Measurements from ENCODE around the gene THAP9.
"Not testable (repeated sequence)": the region's sequence is repeated elsewhere in the genome, so short reads cannot be mapped to it uniquely, and the experiment has no call there.

Gene THAP9

DNA sequence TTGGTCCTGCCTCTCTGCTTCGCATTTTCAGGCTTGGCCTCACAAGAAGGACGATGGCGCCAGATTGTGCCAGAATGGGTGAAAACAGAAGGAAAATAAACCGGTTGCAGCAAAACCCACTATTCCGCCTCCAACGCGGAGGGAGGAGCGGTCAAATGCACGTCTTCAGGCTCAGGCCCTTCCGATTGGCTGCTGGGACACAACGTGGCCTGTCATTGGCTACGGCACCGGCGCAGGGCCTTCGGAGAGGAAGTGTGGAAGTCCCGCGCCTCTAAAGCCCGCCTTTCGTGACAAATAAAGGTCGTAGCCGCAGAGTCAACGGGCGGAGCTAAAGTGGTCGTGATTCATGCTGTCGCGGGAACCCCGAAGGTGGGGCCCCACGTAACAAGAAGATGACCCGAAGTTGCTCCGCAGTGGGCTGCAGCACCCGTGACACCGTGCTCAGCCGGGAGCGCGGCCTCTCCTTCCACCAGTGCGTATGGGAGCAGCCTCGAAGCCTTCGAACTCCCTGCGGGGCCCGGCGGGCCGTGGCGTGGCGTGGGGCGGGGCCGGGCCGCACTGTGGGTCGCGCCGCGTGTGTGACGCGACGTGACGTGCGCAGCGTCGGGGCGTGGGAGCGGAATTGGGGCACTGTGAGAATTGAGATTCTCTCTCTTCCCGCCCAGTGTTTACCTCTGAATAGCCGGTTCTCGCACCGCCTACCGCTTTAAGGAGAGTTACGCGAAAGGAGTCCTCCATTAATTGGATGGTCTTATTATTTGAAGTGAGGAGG is at the start of gene THAP9:
Gene THAP9 (plus strand): TSS at position 325 of the 772 bp plus-strand sequence. CDS start 68 bp downstream, at position 393.
- FAIRE-seq: peak; percentile 98

DNA sequence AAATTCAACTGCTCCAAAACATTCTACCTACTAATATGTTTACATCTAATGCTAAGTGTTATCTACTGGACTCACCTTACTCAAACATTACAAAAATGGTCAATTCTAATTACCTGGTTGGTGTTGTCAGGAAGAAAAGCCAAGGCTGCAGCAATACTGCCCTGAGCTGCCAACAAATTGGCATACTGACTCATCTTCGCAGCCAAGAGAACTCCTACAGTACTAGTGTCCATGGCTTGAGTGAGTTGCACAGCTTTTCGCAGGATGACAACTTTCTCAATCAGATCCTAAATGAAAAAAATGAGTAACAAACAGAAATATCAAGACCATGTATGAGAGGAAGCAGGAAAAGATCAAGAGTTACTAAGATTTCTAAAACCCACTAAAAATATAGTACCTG is 49.2 kb upstream of the THAP9 start:
- FAIRE-seq: no peak

DNA sequence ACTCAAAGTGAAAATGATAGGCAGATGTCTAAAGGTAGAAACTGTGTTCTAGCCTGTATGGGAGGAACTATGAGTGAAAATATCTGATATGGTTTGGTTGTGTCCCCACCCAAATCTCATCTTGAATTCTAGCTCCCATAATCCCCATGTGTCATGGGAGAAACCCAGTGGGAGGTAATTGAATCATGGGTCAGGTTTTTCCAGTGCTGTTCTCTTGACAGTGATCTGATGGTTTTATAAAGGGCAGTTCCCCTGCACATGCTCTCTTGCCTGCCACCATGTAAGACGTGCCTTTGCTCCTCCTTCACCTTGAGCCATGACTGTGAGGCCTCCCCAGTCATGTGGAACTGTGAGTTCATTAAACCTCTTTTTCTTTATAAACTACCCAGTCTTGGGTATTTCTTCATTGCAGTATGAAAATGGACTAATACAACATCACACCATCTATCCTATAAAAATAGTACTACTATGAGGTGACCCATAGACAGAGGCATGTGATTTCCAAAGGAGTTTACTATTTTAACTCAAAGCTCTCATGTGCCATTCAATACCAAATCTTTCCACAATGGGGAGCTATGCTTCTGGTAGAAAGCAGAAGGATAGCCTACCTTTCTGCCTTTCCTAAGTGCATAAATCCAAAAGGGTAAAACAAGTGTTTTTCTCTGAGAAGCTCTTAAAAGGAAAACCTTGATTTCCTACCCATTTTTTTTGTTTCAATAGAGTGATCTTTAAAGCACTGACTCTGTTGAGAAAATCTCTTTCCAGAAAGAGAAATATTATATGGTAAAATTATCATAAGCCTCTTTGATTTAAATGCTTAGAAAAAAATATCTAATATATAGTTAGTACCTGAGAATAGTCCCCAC is 48.4 kb upstream of the THAP9 start:
- FAIRE-seq: peak; percentile 77

- no peak for FAIRE-seq
These were observed 47.7 kb upstream of the THAP9 start for GRCh38 chr4:82852751-82853285.

GRCh38 chr4:82860487-82860886 is 40.0 kb upstream of the THAP9 start:
- not testable (repeated sequence) for FAIRE-seq

DNA sequence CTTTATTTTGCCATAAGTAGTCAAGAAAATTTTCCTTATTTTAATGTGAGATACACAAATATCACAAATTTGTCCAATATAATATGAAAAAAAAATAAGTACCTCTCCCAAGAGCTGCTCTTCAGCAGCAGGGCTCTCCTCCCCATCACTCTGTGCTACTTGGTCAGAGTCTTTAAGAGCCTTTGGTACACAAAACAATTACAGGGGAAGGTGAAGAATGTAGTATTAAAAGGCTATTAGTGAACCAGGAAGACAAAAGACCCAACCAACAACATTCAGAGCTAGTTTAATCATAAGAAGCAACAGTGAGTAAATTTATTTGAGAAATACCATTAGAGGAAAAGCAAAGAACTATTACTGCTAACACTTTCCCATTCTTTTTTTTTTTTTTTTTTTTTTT is 39.0 kb upstream of the THAP9 start:
- FAIRE-seq: no peak

GRCh38 chr4:82864336-82864979 is 36.1 kb upstream of the THAP9 start:
- FAIRE-seq: no peak

GRCh38 chr4:82865592-82865991 is 34.9 kb upstream of the THAP9 start:
- FAIRE-seq: no peak

DNA sequence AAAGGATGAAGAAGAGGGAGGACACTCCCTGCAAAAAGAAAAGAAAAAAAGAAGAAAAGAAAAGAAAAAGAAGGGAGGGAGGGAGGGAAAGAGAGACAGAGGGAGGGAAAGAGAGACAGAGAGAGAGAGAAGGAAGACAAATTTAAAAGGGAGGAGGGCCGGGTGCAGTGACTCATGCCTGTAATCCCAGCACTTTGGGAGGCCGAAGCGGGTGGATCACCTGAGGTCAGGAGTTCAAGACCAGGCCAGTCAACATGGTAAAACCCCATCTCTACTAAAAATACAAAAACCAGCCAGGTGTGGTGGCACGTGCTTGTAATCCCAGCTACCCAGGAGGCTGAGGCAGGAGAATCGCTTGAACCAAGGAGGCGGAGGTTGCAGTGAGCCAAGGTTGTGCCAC is 34.5 kb upstream of the THAP9 start:
- FAIRE-seq: not testable (repeated sequence)

DNA sequence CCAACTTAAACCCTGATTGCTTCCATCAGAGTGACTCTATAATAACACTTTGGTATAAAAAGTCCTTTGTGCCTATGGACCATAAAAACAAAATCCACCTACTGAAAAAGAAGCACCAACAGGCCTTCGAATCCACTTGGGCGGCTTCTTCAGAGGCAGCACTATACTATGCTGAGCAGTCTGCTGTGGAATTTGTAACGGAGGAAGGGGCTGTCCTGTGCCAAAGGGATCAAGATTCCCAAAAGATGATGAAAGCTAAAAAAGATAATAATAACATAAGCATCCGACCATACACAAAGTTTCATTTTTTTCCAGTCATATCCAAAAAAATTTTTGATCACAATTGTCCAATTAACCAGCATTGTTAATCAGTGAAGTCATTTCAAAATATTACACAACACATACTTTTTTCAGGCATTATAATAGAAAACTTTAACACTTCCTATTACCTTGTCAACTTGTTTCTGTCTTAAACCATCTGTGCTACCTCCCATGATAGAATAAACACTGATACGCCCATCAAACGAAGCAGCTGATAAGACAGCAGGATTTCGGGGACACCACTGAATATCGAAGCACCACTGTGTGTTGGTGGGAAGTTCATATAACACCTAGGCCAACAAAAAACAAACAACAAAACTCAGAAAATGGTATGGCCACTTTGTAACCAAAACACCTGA is 33.7 kb upstream of the THAP9 start:
- no peak for FAIRE-seq

DNA sequence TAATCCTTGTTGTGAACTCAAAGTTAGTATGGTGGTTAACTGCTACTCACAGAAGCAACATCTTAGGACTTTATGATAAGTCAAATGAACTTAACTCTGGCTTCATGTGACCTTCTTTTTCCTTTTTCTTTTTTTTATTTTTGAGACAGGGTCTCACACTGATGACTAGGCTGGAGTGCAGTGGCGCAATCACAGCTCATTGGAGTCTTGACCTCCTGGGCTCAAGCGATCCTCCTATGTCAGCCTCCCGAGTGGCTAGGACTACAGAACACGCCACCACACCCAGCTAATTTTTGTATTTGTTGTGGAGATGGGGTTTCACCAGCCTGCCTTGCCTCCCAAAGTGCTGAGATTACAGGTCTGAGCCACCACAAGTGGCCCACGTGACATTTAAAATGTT is 32.0 kb upstream of the THAP9 start:
- no peak for FAIRE-seq

DNA sequence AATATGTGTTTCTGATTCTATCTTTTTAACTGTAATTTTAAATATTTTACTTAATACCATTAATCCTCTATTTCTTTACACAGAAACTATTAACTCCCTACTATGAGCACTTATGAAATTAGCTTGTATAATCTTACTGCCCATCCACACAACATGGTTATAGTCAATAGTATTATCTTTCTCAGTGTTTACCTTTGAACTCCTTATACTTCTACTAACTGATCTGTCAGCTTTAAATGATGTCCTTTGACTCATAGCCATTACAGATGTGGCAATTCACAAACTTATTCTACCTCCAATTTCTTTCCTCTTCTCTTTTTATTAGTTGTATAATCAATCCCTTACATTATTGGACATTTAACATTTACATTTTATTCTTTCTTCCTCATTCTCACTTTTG is 15.1 kb upstream of the THAP9 start:
- FAIRE-seq: no peak

DNA sequence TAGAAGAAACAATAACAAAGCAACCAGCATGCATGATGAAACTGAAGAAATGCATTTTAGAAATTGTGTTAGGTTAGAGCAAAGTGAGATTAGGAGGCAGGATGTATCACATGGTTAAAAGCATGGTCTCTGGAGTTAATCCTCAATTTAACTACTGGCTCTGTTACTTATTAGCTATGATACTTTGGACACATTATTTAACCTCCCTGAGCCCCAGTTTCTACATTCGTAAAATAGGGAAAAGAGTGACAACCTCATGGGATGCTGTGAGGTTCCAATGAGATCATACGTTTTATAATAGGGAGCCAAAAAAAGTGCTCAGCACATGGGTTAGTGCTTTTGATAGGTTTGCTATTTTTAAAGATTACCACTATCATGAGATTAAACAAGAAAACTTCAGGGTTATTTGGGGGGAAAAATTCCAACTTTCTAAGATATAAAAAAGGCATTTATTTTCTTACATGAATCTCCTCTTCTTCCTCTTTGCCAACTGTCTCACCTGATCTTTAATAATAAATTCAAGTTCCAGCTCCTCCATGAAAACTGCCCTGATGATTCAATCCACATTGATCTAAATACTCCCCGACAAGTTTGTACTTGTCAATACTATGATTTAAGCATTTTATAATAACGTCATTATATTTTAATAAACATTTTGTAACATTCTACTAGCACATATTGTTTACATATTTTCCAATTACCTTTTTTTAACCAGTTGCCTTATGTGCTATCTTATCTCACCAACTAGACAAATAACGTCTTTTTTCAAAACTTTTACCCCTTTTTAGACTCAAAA is 14.2 kb upstream of the THAP9 start:
- no peak for FAIRE-seq

DNA sequence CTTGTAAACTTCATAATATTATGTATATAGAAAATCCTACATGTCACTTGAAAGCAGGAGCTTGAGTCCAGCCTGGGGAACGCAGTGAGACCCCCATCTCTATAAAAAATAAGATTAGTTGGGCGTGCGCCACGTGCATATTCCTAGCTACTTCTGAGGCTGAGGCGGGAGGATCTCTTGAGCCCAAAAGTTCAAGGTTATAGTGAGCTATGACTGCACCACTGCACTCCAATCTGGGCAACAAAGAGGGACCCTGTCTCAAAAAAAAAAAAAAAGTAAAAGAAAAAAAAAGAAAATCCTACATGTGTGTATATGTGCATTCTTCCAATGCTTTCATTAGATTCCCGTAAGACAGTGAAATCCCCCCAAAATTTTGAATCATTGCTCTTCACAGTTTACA is 11.2 kb upstream of the THAP9 start:
- FAIRE-seq: no peak

GRCh38 chr4:82890528-82890900 is 10.0 kb upstream of the THAP9 start:
- no peak for FAIRE-seq

- peak; percentile 85 for FAIRE-seq
These were observed 9.4 kb upstream of the THAP9 start, which contains the start of gene SEC31A for GRCh38 chr4:82890901-82891706. TSS of gene SEC31A (minus strand) at chr4:82891153. CDS start at chr4:82881936, 9,217 bp downstream.

- FAIRE-seq: no peak
These were observed 8.6 kb upstream of the THAP9 start for GRCh38 chr4:82891707-82892466.

DNA sequence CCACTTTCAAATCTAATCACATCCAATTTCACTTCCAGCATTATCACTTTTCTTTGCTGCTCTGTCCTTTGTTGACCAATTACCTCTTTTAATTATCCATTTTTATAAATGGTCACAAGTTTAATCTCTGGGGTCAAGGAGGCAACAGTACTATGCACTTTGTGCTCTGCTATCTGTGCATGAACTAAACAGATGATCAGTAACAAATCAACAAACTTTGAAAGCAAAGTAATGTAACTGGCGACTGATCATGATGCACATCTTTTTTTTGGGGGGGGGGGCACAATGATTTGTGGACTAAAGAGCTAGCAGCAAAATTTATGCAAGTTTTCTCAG is 8.1 kb upstream of the THAP9 start:
- no peak for FAIRE-seq

GRCh38 chr4:82893942-82894341 is 6.6 kb upstream of the THAP9 start:
- no peak for FAIRE-seq

DNA sequence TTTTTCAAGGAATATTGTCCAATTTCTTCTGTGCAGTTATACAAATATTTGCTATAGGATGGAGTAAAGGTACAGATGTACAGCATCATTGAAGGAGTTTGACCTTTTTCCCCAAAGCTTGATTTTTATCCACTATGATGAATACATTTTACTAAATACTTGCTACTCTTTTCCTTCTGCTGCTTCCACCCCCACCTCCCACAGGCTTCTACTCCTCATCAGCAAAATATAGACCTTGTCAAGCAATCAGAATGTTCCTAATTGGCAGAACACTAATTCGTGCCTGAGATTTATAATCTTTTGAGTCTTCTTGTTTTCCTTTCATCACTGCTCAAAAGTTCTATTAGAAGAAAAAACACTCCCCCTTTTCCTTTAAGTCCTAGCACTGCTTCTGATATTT is 3.8 kb upstream of the THAP9 start:
- FAIRE-seq: no peak
